NT2/D1 (cell line): Measurements from ENCODE around the gene NIP7.

ENCODE experiments used
- DNase-seq: peaks from one replicate; pipeline ENCODE4 v3.0.0-alpha.2; 2011; ENCODE audit warnings: low read depth, low spot score
- H3K27me3 ChIP-seq: 2 replicates; pipeline ENCODE4 v1.6.0; 2011; ENCODE audit warnings: mild to moderate bottlenecking; ENCODE audit not compliant: insufficient read length, insufficient read depth
- H3K36me3 ChIP-seq: 2 replicates; pipeline ENCODE4 v1.6.1; 2011; ENCODE audit warnings: mild to moderate bottlenecking, low read length, mixed read lengths; ENCODE audit not compliant: insufficient read depth, insufficient read length
- H3K4me1 ChIP-seq: 2 replicates; pipeline ENCODE4 v1.5.1; 2011; ENCODE audit not compliant: insufficient read depth, insufficient read length
- H3K4me3 ChIP-seq: 2 replicates; pipeline ENCODE4 v1.5.1; 2011; ENCODE audit warnings: low read depth; ENCODE audit not compliant: insufficient read length
- H3K9ac ChIP-seq: 2 replicates; pipeline ENCODE4 v1.6.0; 2011; ENCODE audit warnings: low read depth; ENCODE audit not compliant: insufficient read length
- H3K9me3 ChIP-seq: 2 replicates; pipeline ENCODE4 v1.5.1; 2011; ENCODE audit warnings: mild to moderate bottlenecking, low read length; ENCODE audit not compliant: insufficient read depth
- SUZ12 ChIP-seq: IDR thresholded peaks from 2 replicates; pipeline ENCODE4 v1.6.1; 2011; ENCODE audit not compliant: insufficient read length, insufficient read depth; ENCODE audit errors: extremely low read depth
- YY1 ChIP-seq: IDR thresholded peaks from 2 replicates; pipeline ENCODE4 v1.6.1; 2011; ENCODE audit not compliant: insufficient read length, insufficient read depth
- ZNF274 ChIP-seq: IDR thresholded peaks from 2 replicates; pipeline ENCODE4 v1.6.1; 2011; ENCODE audit warnings: mild to moderate bottlenecking, low read depth, low read length

NIP7 gene

DNA sequence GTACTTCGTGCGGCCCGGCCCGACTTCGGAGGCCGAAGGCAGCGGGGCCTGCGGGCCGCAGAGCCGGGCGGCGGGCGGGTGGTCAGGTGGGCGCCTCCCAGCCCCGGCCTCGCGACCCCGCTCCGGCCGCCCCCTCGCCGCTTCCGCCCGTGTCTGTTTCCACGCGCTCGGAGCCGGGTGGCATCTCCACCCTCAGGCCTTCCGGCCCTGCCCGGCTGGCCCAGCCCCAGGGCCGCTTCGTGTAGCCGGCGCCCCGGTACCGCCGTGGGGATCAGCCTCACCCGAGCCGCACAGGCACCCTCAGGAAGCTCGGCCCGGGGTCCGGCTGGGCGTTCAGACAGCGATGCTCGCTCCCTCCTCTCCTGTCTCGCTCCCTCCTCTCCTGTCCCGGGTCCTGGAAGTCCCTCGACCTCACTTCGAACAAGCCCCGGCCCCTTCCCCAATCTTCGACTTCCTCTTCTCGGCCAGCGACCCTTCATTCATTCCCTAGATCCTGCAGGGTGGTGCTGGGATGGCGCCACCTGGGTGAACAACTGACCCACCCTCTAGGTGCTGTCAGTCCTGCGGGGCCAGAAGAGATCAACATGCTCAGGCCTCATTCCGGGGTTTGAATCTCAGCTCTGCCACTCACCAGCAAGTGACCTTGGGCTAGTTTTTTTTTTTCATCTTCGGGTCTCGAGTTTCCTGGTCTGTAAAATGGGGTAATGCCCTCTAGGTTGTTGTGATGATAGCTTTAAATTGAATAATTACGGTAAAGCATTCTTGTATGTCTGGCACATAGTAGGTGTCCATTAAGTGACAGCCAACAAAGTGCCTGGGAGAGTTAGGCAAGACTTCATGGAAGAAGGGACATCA lies 27.8 kb upstream of the NIP7 start:
- H3K27me3 ChIP-seq = no peaks in the 10 kb centered on the region
- peak overlapping the region; percentile 89 for H3K4me3 ChIP-seq
- no peak for DNase-seq
- H3K9ac ChIP-seq = peak overlapping the region; percentile 94
- H3K9me3 ChIP-seq = no peaks in the 10 kb centered on the region
- no peaks in the 10 kb centered on the region for H3K4me1 ChIP-seq
- H3K36me3 ChIP-seq = peaks cover 39% of the 10 kb centered on the region
- TF ChIP-seq YY1 (no peak), SUZ12 (no peak), ZNF274 (no peak)

DNA sequence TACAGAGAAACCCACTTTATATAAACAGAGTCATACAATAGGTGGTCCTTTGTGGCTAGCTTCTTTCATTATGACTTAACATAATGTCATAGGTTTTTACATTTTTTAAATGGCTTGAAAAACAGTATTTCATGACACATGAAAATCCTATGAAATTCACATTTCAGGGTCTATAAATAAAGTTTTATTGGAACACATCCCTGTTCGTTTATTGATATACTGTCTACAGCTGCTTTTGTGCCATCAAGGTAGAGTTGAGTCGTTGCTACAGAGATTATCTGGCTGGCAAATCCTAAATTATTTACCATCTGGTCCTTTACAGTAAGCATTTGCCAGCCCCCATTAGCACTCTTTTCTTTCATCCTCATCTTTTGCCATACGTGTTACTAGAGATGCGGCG lies 26.1 kb upstream of the NIP7 start:
- TF ChIP-seq SUZ12 (no peak), ZNF274 (no peak), YY1 (no peak)
- no peak overlapping the region for H3K4me3 ChIP-seq
- H3K27me3 ChIP-seq = no peaks in the 10 kb centered on the region
- no peaks in the 10 kb centered on the region for H3K9me3 ChIP-seq
- no peak for DNase-seq
- H3K9ac ChIP-seq = no peak overlapping the region
- peaks cover 54% of the 10 kb centered on the region for H3K36me3 ChIP-seq
- no peaks in the 10 kb centered on the region for H3K4me1 ChIP-seq

DNA sequence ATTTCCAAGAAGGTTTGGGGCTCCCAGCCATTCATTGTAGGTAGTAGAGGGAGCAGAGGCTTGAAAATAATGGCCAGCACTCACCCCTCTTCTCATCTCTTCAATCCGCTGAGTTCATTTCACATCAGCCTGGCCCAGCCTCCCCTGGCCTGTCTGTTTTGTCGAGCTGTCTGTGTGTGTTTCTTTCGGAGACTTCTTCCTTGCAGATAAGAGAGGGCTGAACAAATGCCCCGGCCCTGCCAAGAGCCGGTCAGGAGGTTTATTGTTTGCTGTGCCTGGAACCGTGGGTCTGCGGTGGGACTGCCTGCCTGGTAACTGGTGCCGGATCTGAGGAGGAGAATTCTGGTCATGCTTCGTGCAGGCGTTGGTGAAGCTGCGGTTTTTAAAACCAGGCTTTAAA lies 25.0 kb upstream of the NIP7 start:
- TF ChIP-seq ZNF274 (no peak), YY1 (no peak), SUZ12 (no peak)
- DNase-seq = no peak
- Histone ChIP-seq H3K36me3 (peaks cover 65% of the 10 kb centered on the region), H3K9ac (peak overlapping the region; percentile 13), H3K4me1 (no peaks in the 10 kb centered on the region), H3K27me3 (no peaks in the 10 kb centered on the region), H3K4me3 (no peak overlapping the region), H3K9me3 (no peaks in the 10 kb centered on the region)

DNA sequence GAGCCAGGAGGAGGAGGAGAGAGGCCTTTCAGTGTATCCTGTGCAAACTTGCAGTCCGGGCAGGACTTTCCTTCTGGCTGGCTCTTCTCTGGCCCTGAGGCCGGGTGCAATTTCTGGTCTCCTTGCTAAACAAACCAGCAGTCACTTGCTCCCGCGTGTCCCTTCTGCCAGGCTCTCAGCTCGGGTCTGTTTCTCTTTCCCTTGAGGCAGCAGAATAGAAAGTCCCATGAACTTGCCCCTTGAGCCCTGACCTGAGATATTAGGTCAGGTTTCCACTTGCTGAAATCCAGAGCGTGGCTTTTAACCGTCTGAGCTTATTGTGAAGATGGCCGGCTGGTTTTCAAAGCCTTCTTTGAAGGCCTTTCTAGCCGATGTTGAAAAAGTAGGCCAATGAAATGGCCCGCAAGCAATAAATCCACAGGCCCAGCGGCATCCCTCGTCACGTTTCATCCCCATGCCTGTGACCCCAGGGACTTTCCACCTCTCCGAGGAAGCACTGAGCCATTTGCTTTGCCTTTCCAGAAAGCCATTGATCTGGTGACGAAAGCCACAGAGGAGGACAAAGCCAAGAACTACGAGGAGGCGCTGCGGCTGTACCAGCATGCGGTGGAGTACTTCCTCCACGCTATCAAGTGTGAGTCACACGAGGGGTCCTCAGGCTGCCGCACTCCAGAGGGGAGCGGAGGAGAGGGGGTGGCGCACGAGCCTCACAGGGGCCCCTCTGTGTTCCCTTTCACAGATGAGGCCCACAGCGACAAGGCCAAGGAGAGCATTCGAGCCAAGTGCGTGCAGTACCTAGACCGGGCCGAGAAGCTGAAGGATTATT lies 23.9 kb upstream of the NIP7 start:
- Histone ChIP-seq H3K4me1 (no peaks in the 10 kb centered on the region), H3K36me3 (peaks cover 77% of the 10 kb centered on the region), H3K4me3 (no peak overlapping the region), H3K27me3 (no peaks in the 10 kb centered on the region), H3K9me3 (no peaks in the 10 kb centered on the region), H3K9ac (no peak overlapping the region)
- DNase-seq = no peak
- TF ChIP-seq YY1 = no peak
- no peak for TF ChIP-seq ZNF274
- TF ChIP-seq SUZ12 = no peak

DNA sequence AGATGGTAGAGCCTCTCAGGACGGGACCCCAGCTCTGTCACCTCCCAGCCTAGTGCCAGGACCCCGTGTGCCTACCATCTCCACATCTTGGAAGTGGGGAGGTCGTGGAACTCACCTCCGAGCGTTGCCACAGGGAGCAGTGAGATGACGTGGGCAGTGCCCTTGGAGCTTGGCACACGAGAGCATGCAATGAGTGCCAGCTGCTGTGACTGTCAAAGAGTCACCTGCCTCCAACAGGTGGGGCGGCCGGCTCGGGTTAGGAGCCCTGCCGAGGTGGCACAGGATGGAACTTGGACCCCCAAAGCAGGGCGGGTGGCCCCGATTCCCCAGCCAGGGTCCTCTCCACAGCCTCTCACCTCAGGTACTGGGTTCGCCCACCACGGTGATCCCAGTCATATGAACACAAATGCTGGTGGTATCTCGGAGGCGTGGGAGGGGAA lies 23.0 kb upstream of the NIP7 start:
- Histone ChIP-seq H3K9me3 (no peaks in the 10 kb centered on the region), H3K4me1 (no peaks in the 10 kb centered on the region), H3K27me3 (no peaks in the 10 kb centered on the region), H3K9ac (no peak overlapping the region), H3K36me3 (peaks cover 86% of the 10 kb centered on the region), H3K4me3 (no peak overlapping the region)
- no peak for DNase-seq
- no peak for TF ChIP-seq ZNF274
- TF ChIP-seq YY1 = no peak
- no peak for TF ChIP-seq SUZ12

DNA sequence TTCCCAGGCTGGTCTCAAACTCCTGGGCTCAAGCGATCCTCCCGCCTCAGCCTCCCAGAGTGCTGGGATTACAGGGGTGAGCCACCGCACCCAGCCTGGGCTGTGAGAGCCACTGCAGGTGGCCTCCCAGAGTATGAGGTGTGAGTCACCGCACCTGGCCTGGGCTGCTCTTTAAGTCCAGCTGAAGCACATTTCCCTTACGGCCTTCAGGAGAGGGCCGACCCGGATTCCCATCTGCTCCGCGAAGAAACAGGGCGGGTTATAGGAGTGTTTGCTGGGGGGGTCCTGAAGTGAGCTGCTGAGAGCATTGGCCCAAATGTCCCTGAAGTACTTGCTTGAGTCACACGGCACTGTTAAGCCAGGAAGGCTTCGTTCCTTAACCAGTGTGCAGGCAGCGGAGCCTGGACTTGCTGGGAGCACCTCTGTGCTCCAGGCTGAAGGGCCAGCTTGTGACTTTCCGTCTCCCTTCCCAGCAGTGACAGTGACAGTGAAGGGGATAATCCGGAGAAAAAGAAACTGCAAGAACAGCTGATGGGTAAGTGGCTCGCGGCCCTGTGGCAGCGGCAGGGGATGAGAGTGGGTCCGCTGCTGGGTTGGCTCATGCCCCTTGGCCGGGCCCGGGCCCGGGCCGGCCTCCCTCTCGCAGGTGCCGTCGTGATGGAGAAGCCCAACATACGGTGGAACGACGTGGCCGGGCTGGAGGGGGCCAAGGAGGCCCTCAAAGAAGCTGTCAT lies 21.2 kb upstream of the NIP7 start:
- Histone ChIP-seq H3K9ac (no peak overlapping the region), H3K4me1 (no peaks in the 10 kb centered on the region), H3K36me3 (peaks cover 96% of the 10 kb centered on the region), H3K4me3 (no peak overlapping the region), H3K27me3 (no peaks in the 10 kb centered on the region), H3K9me3 (no peaks in the 10 kb centered on the region)
- TF ChIP-seq SUZ12 (no peak), YY1 (no peak), ZNF274 (no peak)
- no peak for DNase-seq
